Measurements from ENCODE around the gene CHMP6.

CHMP6 gene

GRCh38 chr17:80991645-80992076 lies at the start of gene CHMP6:
Gene CHMP6 (plus strand): TSS chr17:80991841. CDS start chr17:80991919, 78 bp downstream.
- no peak for TF ChIP-seq ZFX (IDR thresholded peaks at IDR 0.05; ENCODE audit: borderline replicate concordance)
- TF ChIP-seq, protein P1, sequence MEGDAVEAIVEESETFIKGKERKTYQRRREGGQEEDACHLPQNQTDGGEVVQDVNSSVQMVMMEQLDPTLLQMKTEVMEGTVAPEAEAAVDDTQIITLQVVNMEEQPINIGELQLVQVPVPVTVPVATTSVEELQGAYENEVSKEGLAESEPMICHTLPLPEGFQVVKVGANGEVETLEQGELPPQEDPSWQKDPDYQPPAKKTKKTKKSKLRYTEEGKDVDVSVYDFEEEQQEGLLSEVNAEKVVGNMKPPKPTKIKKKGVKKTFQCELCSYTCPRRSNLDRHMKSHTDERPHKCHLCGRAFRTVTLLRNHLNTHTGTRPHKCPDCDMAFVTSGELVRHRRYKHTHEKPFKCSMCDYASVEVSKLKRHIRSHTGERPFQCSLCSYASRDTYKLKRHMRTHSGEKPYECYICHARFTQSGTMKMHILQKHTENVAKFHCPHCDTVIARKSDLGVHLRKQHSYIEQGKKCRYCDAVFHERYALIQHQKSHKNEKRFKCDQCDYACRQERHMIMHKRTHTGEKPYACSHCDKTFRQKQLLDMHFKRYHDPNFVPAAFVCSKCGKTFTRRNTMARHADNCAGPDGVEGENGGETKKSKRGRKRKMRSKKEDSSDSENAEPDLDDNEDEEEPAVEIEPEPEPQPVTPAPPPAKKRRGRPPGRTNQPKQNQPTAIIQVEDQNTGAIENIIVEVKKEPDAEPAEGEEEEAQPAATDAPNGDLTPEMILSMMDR (IDR thresholded peaks at IDR 0.05) = peak; percentile 19; the same call in 1 of the 2 replicates
- peak within 1 kb of the TSS; percentile 64 for H3K27ac ChIP-seq

- no peak overlapping the region for H3K27ac ChIP-seq
Measured at GRCh38 chr17:80942423-80943345, 49.0 kb upstream of the CHMP6 start.

GRCh38 chr17:80943346-80944145 lies 48.1 kb upstream of the CHMP6 start:
- H3K27ac ChIP-seq = no peak overlapping the region
- TF ChIP-seq, protein P1 (IDR thresholded peaks at IDR 0.05) = no peak
- no peak for TF ChIP-seq ZFX (IDR thresholded peaks at IDR 0.05; ENCODE audit: borderline replicate concordance)

More at GRCh38 chr17:80942423-80943345, 49.0 kb upstream of the CHMP6 start:
- no peak for TF ChIP-seq ZFX (IDR thresholded peaks at IDR 0.05; ENCODE audit: borderline replicate concordance)
- TF ChIP-seq, protein P1 (IDR thresholded peaks at IDR 0.05) = 0 out of 2 replicates have a peak, but pooled peaks have one; percentile 11

- no peak overlapping the region for H3K27ac ChIP-seq
- TF ChIP-seq, protein P1 (IDR thresholded peaks at IDR 0.05) = no peak
- no peak for TF ChIP-seq ZFX (IDR thresholded peaks at IDR 0.05; ENCODE audit: borderline replicate concordance)
Measured at GRCh38 chr17:80944326-80944725, 47.3 kb upstream of the CHMP6 start.

GRCh38 chr17:80945736-80946135 lies 45.9 kb upstream of the CHMP6 start:
- TF ChIP-seq, protein P1 (IDR thresholded peaks at IDR 0.05) = no peak
- TF ChIP-seq ZFX (IDR thresholded peaks at IDR 0.05; ENCODE audit: borderline replicate concordance) = no peak
- H3K27ac ChIP-seq = no peak overlapping the region

DNA sequence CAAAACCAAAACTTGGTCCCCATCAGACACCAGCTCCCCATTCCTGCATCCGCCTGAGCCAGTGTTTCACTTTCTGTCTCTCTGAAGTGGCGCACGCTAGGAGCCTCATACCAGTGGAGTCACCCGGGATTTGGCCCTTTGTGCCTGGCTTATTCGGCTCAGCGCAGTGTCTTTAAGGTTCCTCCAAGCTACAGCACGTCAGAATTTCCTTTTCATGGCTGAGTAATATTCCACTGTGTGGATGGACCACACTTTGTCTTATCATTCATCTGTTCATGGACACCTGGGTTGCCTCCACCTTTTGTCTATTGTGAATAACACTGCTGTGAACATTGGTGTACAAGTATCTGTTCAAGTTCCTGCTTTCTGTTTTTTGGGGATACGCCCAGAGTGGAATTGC lies 45.2 kb upstream of the CHMP6 start:
- no peak overlapping the region for H3K27ac ChIP-seq
- no peak for TF ChIP-seq ZFX (IDR thresholded peaks at IDR 0.05; ENCODE audit: borderline replicate concordance)
- TF ChIP-seq, protein P1 (IDR thresholded peaks at IDR 0.05) = no peak

Measured in 22Rv1 (cell line).